M059J (cell line): Measurements from ENCODE around the gene RPE. TPM values are rescaled to one million over a fixed set of nuclear protein-coding genes. Genes with fewer than 3 reads are reported as not detected.

Experiments
- total RNA-seq: library from RNA; depleted of rRNA; stranded (reverse); fragments of >200 nt; shearing (Covaris generic); gene quantifications from 2 replicates; pipeline ENCODE4 v1.2.3, GENCODE V29; 2014; rRNA removed

The RPE gene
- total RNA-seq, 1 experiment from 2014 or later = 79.5 TPM

Other genes starting within 250 kb of the RPE start
- gene UNC80, start 230.8 kb upstream of the RPE start, total RNA-seq = not detected in 2 replicates
- gene KANSL1L, start 168.8 kb downstream of the RPE start, total RNA-seq = 7.3 and 11.2 TPM in 2 replicates
- not detected in 2 replicates for gene ACADL, start 222.8 kb downstream of the RPE start, total RNA-seq